SK-N-SH (cell line): ENCODE data around the gene TDRKH. TPM values are rescaled to one million over a fixed set of nuclear protein-coding genes. Genes with fewer than 3 reads are reported as not detected.
A peak's percentile ranks its signal among the peaks of the same experiment; 100 is the strongest.

Experiments used
- CTCF ChIA-PET: fragments of 300-600, 350-600 bp; formaldehyde crosslinking; extraction: SDS; loops from one replicate; lab custom pipeline; 2021; lab: Yijun Ruan, JAX
- POLR2A ChIA-PET: fragments of 350-600 bp; sonication (Branson Sonifier 250); formaldehyde crosslinking; extraction: SDS; loops from one replicate; lab custom pipeline; 2020; ENCODE audit warnings: antibody characterized with exemption, inconsistent platforms; lab: Yijun Ruan, JAX
- DNase-seq: peaks from one replicate; pipeline ENCODE4 v3.0.0; 2012
- H2AFZ ChIP-seq: fragments of 200-600 bp; sonication (generic); 2 replicates; pipeline ENCODE4 v1.8.1; 2016; ENCODE audit warnings: antibody characterized with exemption, mild to moderate bottlenecking, low read depth
- H3F3A ChIP-seq: fragments of 200-600 bp; sonication (generic); replicated peaks from 2 replicates; pipeline ENCODE3; 2016; ENCODE audit warnings: antibody characterized with exemption, mild to moderate bottlenecking; ENCODE audit not compliant: insufficient read depth
- H3K27ac ChIP-seq, 2 experiments: fragments of 200-500 bp in 1 of 2; fragments of 200-600 bp in 1 of 2; sonication (Bioruptor generic) in 1 of 2; sonication (generic), shearing (Covaris generic) in 1 of 2; 2 replicates each; pipeline versions ENCODE4 v1.5.1 to v1.6.1; 2014 to 2016; ENCODE audit warnings: low read depth in 2 of 2, inconsistent platforms in 1 of 2, low read length in 1 of 2, mild to moderate bottlenecking in 1 of 2, mixed read lengths in 1 of 2
- H3K27me3 ChIP-seq: fragments of 200-600 bp; sonication (generic), shearing (Covaris generic); 2 replicates; pipeline ENCODE4 v1.6.1; 2016; ENCODE audit warnings: mixed run types; ENCODE audit not compliant: insufficient read depth
- H3K36me3 ChIP-seq, 2 experiments: fragments of 200-500 bp in 1 of 2; fragments of 200-600 bp in 1 of 2; sonication (Bioruptor generic) in 1 of 2; sonication (generic) in 1 of 2; replicated peaks in 1 of 2; 2 replicates each; pipeline versions ENCODE3 to v1.5.1; 2014 to 2016; ENCODE audit warnings: low read length in 1 of 2, mild to moderate bottlenecking in 1 of 2; ENCODE audit not compliant: insufficient read depth in 2 of 2, control insufficient read depth in 1 of 2
- H3K4me1 ChIP-seq, 2 experiments: fragments of 200-500 bp in 1 of 2; fragments of 200-600 bp in 1 of 2; sonication (Bioruptor generic) in 1 of 2; sonication (generic), shearing (Covaris generic) in 1 of 2; 2 replicates each; pipeline versions ENCODE4 v1.5.1 to v1.6.1; 2014 to 2016; ENCODE audit warnings: low read depth in 1 of 2, low read length in 1 of 2, mixed run types in 1 of 2; ENCODE audit not compliant: insufficient read depth in 2 of 2, control insufficient read depth in 1 of 2
- H3K4me2 ChIP-seq: fragments of 200-600 bp; sonication (generic), shearing (Covaris generic); 2 replicates; pipeline ENCODE4 v1.6.1; 2017; ENCODE audit warnings: mixed run types
- H3K4me3 ChIP-seq, 2 experiments: fragments of 200-500 bp in 1 of 2; fragments of 200-600 bp in 1 of 2; sonication (Bioruptor generic) in 1 of 2; sonication (generic), shearing (Covaris generic) in 1 of 2; 2 replicates each; pipeline versions ENCODE4 v1.5.1 to v1.8.1; 2014 to 2016; ENCODE audit warnings: low read depth in 2 of 2, inconsistent platforms in 1 of 2, low read length in 1 of 2, mild to moderate bottlenecking in 1 of 2, mixed read lengths in 1 of 2, moderate library complexity in 1 of 2
- H3K79me2 ChIP-seq: fragments of 200-600 bp; sonication (generic); 2 replicates; pipeline ENCODE4 v1.8.1; 2017; ENCODE audit warnings: mild to moderate bottlenecking; ENCODE audit not compliant: insufficient read depth
- H3K9ac ChIP-seq: fragments of 200-600 bp; sonication (generic); 2 replicates; pipeline ENCODE4 v1.6.1; 2017; ENCODE audit warnings: mixed run types
- H3K9me2 ChIP-seq: fragments of 200-600 bp; sonication (generic); 2 replicates; pipeline ENCODE4 v1.6.1; 2017; ENCODE audit warnings: mixed run types
- H3K9me3 ChIP-seq: fragments of 200-600 bp; sonication (generic); 2 replicates; pipeline ENCODE4 v1.6.1; 2017; ENCODE audit warnings: mixed run types, mild to moderate bottlenecking, moderate library complexity
- H4K20me1 ChIP-seq: fragments of 200-600 bp; sonication (generic); 2 replicates; pipeline ENCODE4 v1.6.1; 2017; ENCODE audit warnings: mild to moderate bottlenecking, mixed run types; ENCODE audit not compliant: insufficient read depth
- CHD2 ChIP-seq: fragments of 150-350 bp; IDR thresholded peaks from 2 replicates; pipeline ENCODE4 v1.6.1; 2018; ENCODE audit warnings: low read length; ENCODE audit not compliant: partially characterized antibody
- EP300 ChIP-seq, 2 experiments: IDR thresholded peaks; 2 replicates each; pipeline versions ENCODE4 v1.4.0 to v1.6.1; 2012; ENCODE audit warnings: borderline replicate concordance in 1 of 2, low read depth in 1 of 2, low read length in 1 of 2
- RAD21 ChIP-seq: IDR thresholded peaks from 2 replicates; pipeline ENCODE4 v1.6.1; 2012; ENCODE audit warnings: mild to moderate bottlenecking, low read length
- SMC3 ChIP-seq: IDR thresholded peaks from 2 replicates; pipeline ENCODE4 v1.6.1; 2012; ENCODE audit warnings: low read depth, low read length, improper control_type of control experiment
- ZBTB33 ChIP-seq: IDR thresholded peaks from 2 replicates; pipeline ENCODE4 v1.4.0; 2012; ENCODE audit warnings: low read depth, borderline replicate concordance
- WGBS: methylation state at CpG from one replicate; pipeline ENCODE4 v1.1.6; 2017; ENCODE audit warnings: low lambda C conversion rate; 5-methylcytosine and 5-hydroxymethylcytosine counted together
- polyA plus RNA-seq, 3 experiments: library from polyadenylated mRNA; depleted of rRNA; stranded (reverse); fragments of >200 nt; gene quantifications; 2 replicates each; pipeline ENCODE4 v1.2.3, GENCODE V29; 2012
- small RNA-seq, 7 experiments: library from RNA; depleted of rRNA; stranded (forward); fragments of <200 nt; gene quantifications; one replicate each; pipeline ENCODE3, GENCODE V24; 2012
- TF ChIP-seq, protein P1 (sequence below): fragments of 150-350 bp; IDR thresholded peaks from 2 replicates; pipeline ENCODE4 v1.6.1; 2016; ENCODE audit warnings: mild to moderate bottlenecking, low read depth, low read length

The TDRKH gene
- polyA plus RNA-seq, 1 of the 3 experiments (the other 2 are of a cell fraction) = 1.9 TPM

- H3K36me3 ChIP-seq = no peaks in the 10 kb centered on the region
- peak overlapping the region in 1 of 2 experiments; percentile 78; a peak in 2 of 4 replicates for H3K27ac ChIP-seq
- POLR2A ChIA-PET = interaction anchor here (0.6 to 2.7 kb wide), 5 partner anchors 12 to 116 kb away, joined by 3 to 24 read pairs (median 6); partner anchors contain the start of genes CELF3, MRPL9 and SNX27
- WGBS = 47% methylated on average over 11 of the region's 19 CpGs
- H3K4me1 ChIP-seq = peaks cover 0 to 26% of the 10 kb centered on the region in 2 experiments; a peak in 2 of 4 replicates
- no peaks in the 10 kb centered on the region for H3K79me2 ChIP-seq
- no peak overlapping the region for H3K9ac ChIP-seq
- no peaks in the 10 kb centered on the region for H3K27me3 ChIP-seq
- DNase-seq = peak; percentile 77
- H4K20me1 ChIP-seq = no peaks in the 10 kb centered on the region
- no peaks in the 10 kb centered on the region for H3F3A ChIP-seq
- CTCF ChIA-PET = interaction anchor here (0.8 to 4.9 kb wide), 13 partner anchors 8 to 1541 kb away, joined by 3 to 54 read pairs (median 5); partner anchors contain the start of genes CELF3 and MRPL9
- H3K4me3 ChIP-seq = peak overlapping the region in 1 of 2 experiments; percentile 6; a peak in 1 of 4 replicates
- H3K9me2 ChIP-seq = no peaks in the 10 kb centered on the region
- no peaks in the 10 kb centered on the region for H3K9me3 ChIP-seq
- H3K4me2 ChIP-seq = no peak overlapping the region
- TF ChIP-seq RAD21 = peak; percentile 17; the same call in 1 of the 2 replicates
- TF ChIP-seq EP300 (IDR thresholded peaks at IDR 0.05; ENCODE audit: borderline replicate concordance in 1 of 2, low read depth in 1 of 2, low read length in 1 of 2) = 0 out of 4 replicates have a peak, but pooled peaks of 1 of the 2 experiments have one; percentile 46
- peak; percentile 14 for TF ChIP-seq CHD2
- TF ChIP-seq, protein P1, sequence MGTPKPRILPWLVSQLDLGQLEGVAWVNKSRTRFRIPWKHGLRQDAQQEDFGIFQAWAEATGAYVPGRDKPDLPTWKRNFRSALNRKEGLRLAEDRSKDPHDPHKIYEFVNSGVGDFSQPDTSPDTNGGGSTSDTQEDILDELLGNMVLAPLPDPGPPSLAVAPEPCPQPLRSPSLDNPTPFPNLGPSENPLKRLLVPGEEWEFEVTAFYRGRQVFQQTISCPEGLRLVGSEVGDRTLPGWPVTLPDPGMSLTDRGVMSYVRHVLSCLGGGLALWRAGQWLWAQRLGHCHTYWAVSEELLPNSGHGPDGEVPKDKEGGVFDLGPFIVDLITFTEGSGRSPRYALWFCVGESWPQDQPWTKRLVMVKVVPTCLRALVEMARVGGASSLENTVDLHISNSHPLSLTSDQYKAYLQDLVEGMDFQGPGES = no peak
- peak; percentile 16; the same call in 1 of the 2 replicates for TF ChIP-seq SMC3
- no peak overlapping the region for H2AFZ ChIP-seq
Measured at GRCh38 chr1:151728151-151729054, 61.9 kb downstream of the TDRKH start.

DNA sequence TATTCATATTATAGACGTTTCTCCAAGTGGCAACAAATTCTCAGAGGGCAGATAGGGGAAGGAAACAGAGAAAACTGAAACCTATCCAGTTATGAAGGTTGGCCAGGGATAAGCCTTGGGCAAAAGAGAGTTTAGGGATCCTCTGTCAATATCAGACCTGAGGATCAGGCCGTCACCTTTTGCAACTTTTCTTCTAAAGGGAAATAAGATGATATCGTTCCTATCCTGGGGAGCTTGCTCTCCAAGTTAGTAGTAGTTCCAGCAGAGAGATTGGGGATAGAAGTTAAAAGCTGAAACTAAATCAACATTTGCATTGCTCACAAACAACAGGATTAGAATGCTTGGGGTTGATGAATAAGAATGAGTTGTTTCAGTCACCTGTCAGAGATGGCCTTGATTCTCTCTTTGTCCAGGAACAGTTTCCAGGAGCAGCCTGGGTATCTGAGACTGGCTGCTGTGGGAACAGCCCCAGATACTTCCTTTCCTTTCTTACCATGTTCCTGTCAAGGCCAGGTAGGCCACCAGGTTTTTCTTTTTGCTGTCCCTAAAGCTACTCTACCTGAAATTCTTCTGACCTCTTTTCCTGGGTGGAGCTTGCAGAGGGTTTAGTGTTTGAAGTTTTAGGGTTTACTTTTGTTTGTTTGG is 66.5 kb downstream of the TDRKH start:
- DNase-seq = no peak
- no peak overlapping the region for H3K4me3 ChIP-seq
- H3K27me3 ChIP-seq = no peaks in the 10 kb centered on the region
- peaks cover 0 to 34% of the 10 kb centered on the region in 2 experiments; a peak in 2 of 4 replicates for H3K4me1 ChIP-seq
- H3K36me3 ChIP-seq = no peaks in the 10 kb centered on the region
- H3F3A ChIP-seq = no peaks in the 10 kb centered on the region
- ChIA-PET CTCF (interaction anchor here (1.0 to 1.8 kb wide), 5 partner anchors 11 to 130 kb away, joined by 3 to 15 read pairs (median 4); no protein-coding TSS in a partner anchor), POLR2A (no interaction called here)
- H3K9ac ChIP-seq = no peak overlapping the region
- no peaks in the 10 kb centered on the region for H3K9me2 ChIP-seq
- no peak for TF ChIP-seq ZBTB33
- no peak for TF ChIP-seq EP300 (IDR thresholded peaks at IDR 0.05; ENCODE audit: borderline replicate concordance in 1 of 2, low read depth in 1 of 2, low read length in 1 of 2)
- no peak overlapping the region for H2AFZ ChIP-seq
- no peaks in the 10 kb centered on the region for H4K20me1 ChIP-seq
- WGBS = 65% methylated on average over 3 of the region's 3 CpGs
- H3K27ac ChIP-seq = no peak overlapping the region
- H3K9me3 ChIP-seq = no peaks in the 10 kb centered on the region
- no peaks in the 10 kb centered on the region for H3K79me2 ChIP-seq
- H3K4me2 ChIP-seq = no peak overlapping the region

Small RNA genes lying within 50 kb of the gene (small RNA-seq; reads per million reads assigned to genes)
- 0 reads per million in 7 experiments for gene RNU6-662P

Other genes starting within 250 kb of the TDRKH start
- 10.8 and 12.8 TPM in 2 replicates for gene SNX27, start 178.4 kb downstream of the TDRKH start, polyA plus RNA-seq (2012; rRNA removed)
- gene CELF3, start 73.7 kb downstream of the TDRKH start, polyA plus RNA-seq (2012; rRNA removed) = 0.25 and 0.65 TPM in 2 replicates
- not detected in 2 replicates for gene RIIAD1, start 69.0 kb downstream of the TDRKH start, polyA plus RNA-seq (2012; rRNA removed)
- 76.2 and 87.5 TPM in 2 replicates for gene MRPL9, start 27.0 kb downstream of the TDRKH start, polyA plus RNA-seq (2012; rRNA removed)
- gene LINGO4, start 14.9 kb upstream of the TDRKH start, polyA plus RNA-seq (2012; rRNA removed) = not detected in 2 replicates
- 0.03 TPM in 1 of 2 replicates, not detected in the other for gene RORC, start 41.3 kb upstream of the TDRKH start, polyA plus RNA-seq (2012; rRNA removed)
- not detected in 2 replicates for gene C2CD4D, start 49.3 kb upstream of the TDRKH start, polyA plus RNA-seq (2012; rRNA removed)
- gene THEM5, start 63.2 kb upstream of the TDRKH start, polyA plus RNA-seq (2012; rRNA removed) = not detected in 2 replicates
- gene THEM4, start 119.0 kb upstream of the TDRKH start, polyA plus RNA-seq (2012; rRNA removed) = 10.1 and 14.1 TPM in 2 replicates
- 141 and 161 TPM in 2 replicates for gene S100A10, start 203.4 kb upstream of the TDRKH start, polyA plus RNA-seq (2012; rRNA removed)
- 565 and 736 TPM in 2 replicates for gene S100A11, start 246.5 kb upstream of the TDRKH start, polyA plus RNA-seq (2012; rRNA removed)